ENCODE data around the gene NEGR1. TPM values are rescaled to one million over a fixed set of nuclear protein-coding genes. Genes with fewer than 3 reads are reported as not detected.

NEGR1 gene
- total RNA-seq, 1 donor from 2014 or later = 19.2 TPM

DNA sequence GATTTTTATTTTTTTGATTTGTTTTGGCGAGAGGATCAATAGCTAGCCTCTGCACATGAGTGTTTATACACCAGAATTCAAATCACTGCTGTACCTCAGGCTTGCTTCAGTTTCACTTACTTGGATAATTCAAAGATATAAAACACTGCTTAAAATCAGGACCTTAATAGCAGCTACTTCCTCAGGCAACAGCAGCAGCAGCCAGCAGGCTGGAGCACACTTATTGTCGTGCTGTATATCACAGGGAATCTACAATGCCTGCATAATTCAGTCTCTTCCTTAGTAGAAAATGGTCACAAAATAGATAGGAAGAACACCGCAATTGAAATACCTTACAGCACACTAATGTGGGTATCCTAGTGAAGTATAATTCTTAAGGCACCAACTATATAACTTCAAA is 497.3 kb downstream of the NEGR1 start:
- peaks cover 5% of the 10 kb centered on the region for H3K4me1 ChIP-seq
- no peaks in the 10 kb centered on the region for H3K9me3 ChIP-seq
- intact Hi-C loops (cut with DNase I) = no loop called here
- no peak for TF ChIP-seq POLR2AphosphoS5 (IDR thresholded peaks at IDR 0.05; ENCODE audit: insufficient read depth in 1 of 2, low read depth in 1 of 2)
- TF ChIP-seq CTCF (IDR thresholded peaks at IDR 0.05) = no peak
- no peak for TF ChIP-seq POLR2A (IDR thresholded peaks at IDR 0.05)
- H3K36me3 ChIP-seq = no peaks in the 10 kb centered on the region
- H3K27ac ChIP-seq = no peak overlapping the region
- H3K4me3 ChIP-seq = no peak overlapping the region
- no peak for DNase-seq (ENCODE audit: extremely low spot score in 2 of 2)
- H3K27me3 ChIP-seq = no peaks in the 10 kb centered on the region

- no peak overlapping the region for H3K4me3 ChIP-seq
- DNase-seq (ENCODE audit: extremely low spot score in 2 of 2) = no peak
- intact Hi-C loops (cut with DNase I) = no loop called here
- H3K27ac ChIP-seq = no peak overlapping the region
- H3K4me1 ChIP-seq = peaks cover 5% of the 10 kb centered on the region
- TF ChIP-seq POLR2AphosphoS5 (IDR thresholded peaks at IDR 0.05; ENCODE audit: insufficient read depth in 1 of 2, low read depth in 1 of 2) (no peak), POLR2A (IDR thresholded peaks at IDR 0.05) (no peak), CTCF (IDR thresholded peaks at IDR 0.05) (no peak)
- H3K9me3 ChIP-seq = no peaks in the 10 kb centered on the region
- H3K36me3 ChIP-seq = no peaks in the 10 kb centered on the region
- no peaks in the 10 kb centered on the region for H3K27me3 ChIP-seq
Observed at GRCh38 chr1:71784241-71784640, 498.1 kb downstream of the NEGR1 start.

GRCh38 chr1:71783071-71783470 is 499.3 kb downstream of the NEGR1 start:
- TF ChIP-seq CTCF (IDR thresholded peaks at IDR 0.05) (no peak), POLR2A (IDR thresholded peaks at IDR 0.05) (no peak), POLR2AphosphoS5 (IDR thresholded peaks at IDR 0.05; ENCODE audit: insufficient read depth in 1 of 2, low read depth in 1 of 2) (no peak)
- Histone ChIP-seq H3K4me3 (no peak overlapping the region), H3K9me3 (no peaks in the 10 kb centered on the region), H3K27me3 (no peaks in the 10 kb centered on the region), H3K27ac (no peak overlapping the region), H3K36me3 (no peaks in the 10 kb centered on the region), H3K4me1 (peaks cover 5% of the 10 kb centered on the region)
- DNase-seq (ENCODE audit: extremely low spot score in 2 of 2) = no peak
- intact Hi-C loops (cut with DNase I) = no loop called here

DNA sequence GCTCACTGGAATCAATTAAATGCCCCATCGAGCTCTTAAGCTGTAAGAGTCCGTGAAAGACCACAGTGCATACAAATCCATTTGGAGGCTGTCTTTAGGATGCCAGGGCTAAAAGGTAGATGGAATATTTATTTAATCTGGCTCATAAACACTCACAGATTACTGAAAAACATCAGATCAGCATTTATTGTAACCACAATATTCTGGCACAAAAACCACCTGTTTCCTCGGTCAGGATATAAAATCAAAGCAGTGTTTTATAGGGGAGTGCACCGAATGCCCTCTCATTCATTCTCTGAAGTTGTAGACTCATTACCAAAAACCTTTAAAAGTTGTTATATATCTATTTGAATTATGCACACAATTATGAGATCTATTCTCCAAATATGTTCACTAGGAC is 500.9 kb downstream of the NEGR1 start:
- TF ChIP-seq CTCF (IDR thresholded peaks at IDR 0.05) = no peak
- TF ChIP-seq POLR2AphosphoS5 (IDR thresholded peaks at IDR 0.05; ENCODE audit: insufficient read depth in 1 of 2, low read depth in 1 of 2) = no peak
- TF ChIP-seq POLR2A (IDR thresholded peaks at IDR 0.05) = no peak
- no peak overlapping the region for H3K4me3 ChIP-seq
- H3K27ac ChIP-seq = no peak overlapping the region
- H3K27me3 ChIP-seq = no peaks in the 10 kb centered on the region
- no peaks in the 10 kb centered on the region for H3K9me3 ChIP-seq
- H3K36me3 ChIP-seq = no peaks in the 10 kb centered on the region
- DNase-seq (ENCODE audit: extremely low spot score in 2 of 2) = no peak
- intact Hi-C loops (cut with DNase I) = no loop called here
- peaks cover 5% of the 10 kb centered on the region for H3K4me1 ChIP-seq

DNA sequence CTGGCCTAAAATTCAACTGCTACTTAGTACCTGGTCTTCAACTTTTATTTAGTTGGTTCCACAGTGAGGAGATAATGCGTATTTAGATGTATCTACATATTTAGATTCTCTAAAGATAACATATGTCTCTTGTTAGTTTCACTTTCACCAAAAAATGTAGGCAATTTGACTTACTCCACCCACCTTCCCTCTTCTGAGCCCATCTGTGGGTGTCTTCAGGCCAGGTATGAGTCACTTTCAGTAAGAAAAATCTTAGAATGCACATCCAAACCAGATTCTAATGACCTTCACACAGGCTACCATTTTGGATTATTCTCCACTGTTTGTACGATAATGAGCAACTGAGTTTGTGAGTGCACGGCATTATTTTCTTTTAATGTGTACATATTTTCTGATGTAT is 501.7 kb downstream of the NEGR1 start:
- TF ChIP-seq POLR2AphosphoS5 (IDR thresholded peaks at IDR 0.05; ENCODE audit: insufficient read depth in 1 of 2, low read depth in 1 of 2) = no peak
- TF ChIP-seq CTCF (IDR thresholded peaks at IDR 0.05) = no peak
- no peaks in the 10 kb centered on the region for H3K9me3 ChIP-seq
- no peak overlapping the region for H3K4me3 ChIP-seq
- H3K27ac ChIP-seq = no peak overlapping the region
- no peaks in the 10 kb centered on the region for H3K27me3 ChIP-seq
- H3K36me3 ChIP-seq = no peaks in the 10 kb centered on the region
- no peak for DNase-seq (ENCODE audit: extremely low spot score in 2 of 2)
- peaks cover 3% of the 10 kb centered on the region for H3K4me1 ChIP-seq
- intact Hi-C loops (cut with DNase I) = no loop called here
